Natural killer cell (primary cell): Measurements from ENCODE around the gene PM20D1. TPM values are rescaled to one million over a fixed set of nuclear protein-coding genes. Genes with fewer than 3 reads are reported as not detected.
"Not testable (repeated sequence)": the region's sequence is repeated elsewhere in the genome, so short reads cannot be mapped to it uniquely, and the experiment has no call there.

Experiments
- ATAC-seq, 3 donors: fragments of 150-1000 bp in 2 of 3; fragments of 200-7000 bp in 1 of 3; cut with Tn5 transposase; 1 replicate in 1 of 3; 2 replicates in 2 of 3; pipeline ENCODE4 v1.10.0; 2021; ENCODE audit warnings: mild to moderate bottlenecking in 2 of 3, moderate library complexity in 2 of 3
- DNase-seq, 2 donors: peaks; one replicate each; pipeline versions ENCODE4 v3.0.0 to v3.0.0-alpha.2; 2013 to 2021; ENCODE audit warnings: mixed read lengths in 1 of 2
- H3K27ac ChIP-seq: one replicate; pipeline ENCODE4 v1.5.1; 2013; ENCODE audit warnings: mild to moderate bottlenecking, low read length
- H3K27me3 ChIP-seq: one replicate; pipeline ENCODE4 v1.6.1; 2013; ENCODE audit warnings: low read length; ENCODE audit not compliant: control insufficient read depth, insufficient read depth
- H3K36me3 ChIP-seq: one replicate; pipeline ENCODE4 v1.6.1; 2013; ENCODE audit warnings: low read length; ENCODE audit not compliant: control insufficient read depth, insufficient read depth
- H3K4me1 ChIP-seq: one replicate; pipeline ENCODE4 v1.6.1; 2013; ENCODE audit warnings: low read length; ENCODE audit not compliant: control insufficient read depth, insufficient read depth
- H3K4me3 ChIP-seq: one replicate; pipeline ENCODE4 v1.5.1; 2013; ENCODE audit warnings: low read length
- H3K9me3 ChIP-seq: one replicate; pipeline ENCODE4 v1.6.1; 2013; ENCODE audit warnings: low read length; ENCODE audit not compliant: control insufficient read depth, insufficient read depth
- H3K27ac Mint-ChIP-seq, 2 donors: one replicate each; pipeline ENCODE4 v1.8.0; 2022; ENCODE audit warnings: mild to moderate bottlenecking in 2 of 2, mixed read lengths in 2 of 2, moderate library complexity in 1 of 2
- H3K27me3 Mint-ChIP-seq, 2 donors: one replicate each; pipeline ENCODE4 v1.8.0; 2022; ENCODE audit warnings: low read depth in 2 of 2, mixed read lengths in 2 of 2
- H3K36me3 Mint-ChIP-seq: one replicate; pipeline ENCODE4 v1.8.0; 2022; ENCODE audit warnings: mixed read lengths
- H3K4me1 Mint-ChIP-seq, 2 donors: one replicate each; pipeline ENCODE4 v1.8.0; 2022; ENCODE audit warnings: mixed read lengths in 2 of 2
- H3K4me3 Mint-ChIP-seq: one replicate; pipeline ENCODE4 v1.8.0; 2022; ENCODE audit warnings: mild to moderate bottlenecking, moderate library complexity, mixed read lengths
- H3K9me3 Mint-ChIP-seq, 2 donors: one replicate each; pipeline ENCODE4 v1.8.0; 2022; ENCODE audit warnings: mixed read lengths in 2 of 2
- CTCF ChIP-seq: fragments of 200-600 bp; IDR thresholded peaks from one replicate; pipeline ENCODE4 v1.8.0; 2022; ENCODE audit warnings: antibody characterized with exemption
- WGBS: methylation state at CpG from one replicate; pipeline ENCODE4 v1.1.7; 2013; ENCODE audit warnings: missing lambda C conversion rate; ENCODE audit not compliant: insufficient coverage; 5-methylcytosine and 5-hydroxymethylcytosine counted together
- intact Hi-C: fragments of 100-400 bp; cut with micrococcal nuclease; formaldehyde crosslinking; loops from one replicate; pipeline ENCODE4 v1.14.2; 2022
- total RNA-seq, 4 donors: library from RNA; stranded (reverse); fragments of 120-200 nt in 1 of 4; gene quantifications; one replicate each; pipeline versions ENCODE4 v1.2.3 to v1.2.4, GENCODE V29; 2013 to 2022

Gene PM20D1
- total RNA-seq, 3 donors from 2014 or later (not counting 1 experiment from before 2014, with no cell fraction given): 1.1 to 1.6 TPM; not detected in 1

GRCh38 chr1:205826016-205826806 lies 23.7 kb downstream of the PM20D1 start:
- H3K9me3 ChIP-seq: no peaks in the 10 kb centered on the region
- Mint-ChIP-seq H3K27me3 (peaks cover 9 to 11% of the 10 kb centered on the region in 2 donors), H3K4me3 (no peak overlapping the region), H3K36me3 (no peaks in the 10 kb centered on the region), H3K4me1 (peaks cover 14% of the 10 kb centered on the region in 2 donors), H3K9me3 (no peaks in the 10 kb centered on the region), H3K27ac (no peak overlapping the region)
- no peaks in the 10 kb centered on the region for H3K36me3 ChIP-seq
- ATAC-seq (no peak), DNase-seq (no peak)
- H3K27me3 ChIP-seq: no peaks in the 10 kb centered on the region
- TF ChIP-seq CTCF: no peak
- intact Hi-C loops: no loop called here
- H3K4me1 ChIP-seq: peaks cover 11% of the 10 kb centered on the region
- WGBS: 91% methylated on average over 8 of the region's 8 CpGs
- H3K4me3 ChIP-seq: no peak overlapping the region
- H3K27ac ChIP-seq: no peak overlapping the region

- intact Hi-C loops: no loop called here
- DNase-seq (peak in 1 of 2 donors; percentile 22), ATAC-seq (peak in 1 of 3 donors; percentile 41)
- Histone ChIP-seq H3K4me3 (no peak overlapping the region), H3K36me3 (no peaks in the 10 kb centered on the region), H3K27me3 (no peaks in the 10 kb centered on the region), H3K27ac (no peak overlapping the region), H3K9me3 (no peaks in the 10 kb centered on the region), H3K4me1 (peaks cover 11% of the 10 kb centered on the region)
- Mint-ChIP-seq H3K36me3 (no peaks in the 10 kb centered on the region), H3K9me3 (no peaks in the 10 kb centered on the region), H3K4me1 (peaks cover 14% of the 10 kb centered on the region in 2 donors), H3K27ac (no peak overlapping the region), H3K4me3 (no peak overlapping the region), H3K27me3 (peaks cover 9 to 11% of the 10 kb centered on the region in 2 donors)
- 82% methylated on average over 5 of the region's 5 CpGs for WGBS
- TF ChIP-seq CTCF: no peak
These were observed 25.8 kb downstream of the PM20D1 start for GRCh38 chr1:205824180-205824579.

GRCh38 chr1:205823260-205823659 lies 26.7 kb downstream of the PM20D1 start:
- H3K9me3 Mint-ChIP-seq, H3K27ac ChIP-seq, DNase-seq, H3K36me3 Mint-ChIP-seq, H3K4me3 ChIP-seq, H3K4me3 Mint-ChIP-seq, ATAC-seq, H3K36me3 ChIP-seq, H3K9me3 ChIP-seq, H3K27me3 ChIP-seq, intact Hi-C loops: not testable (repeated sequence)
- H3K4me1 Mint-ChIP-seq: peaks cover 14% of the 10 kb centered on the region in 2 donors
- H3K27me3 Mint-ChIP-seq: peaks cover 9 to 11% of the 10 kb centered on the region in 2 donors
- H3K4me1 ChIP-seq: peaks cover 11% of the 10 kb centered on the region
- peak overlapping the region in 1 of 2 donors; percentile 1 for H3K27ac Mint-ChIP-seq
- WGBS: 40% methylated on average over 1 of the region's 2 CpGs

GRCh38 chr1:205822397-205822796 lies 27.5 kb downstream of the PM20D1 start:
- H3K27me3 Mint-ChIP-seq: peaks cover 7 to 9% of the 10 kb centered on the region in 2 donors
- H3K27ac Mint-ChIP-seq: no peak overlapping the region
- no peaks in the 10 kb centered on the region for H3K9me3 Mint-ChIP-seq
- H3K36me3 Mint-ChIP-seq: no peaks in the 10 kb centered on the region
- peaks cover 14% of the 10 kb centered on the region in 2 donors for H3K4me1 Mint-ChIP-seq
- no peak overlapping the region for H3K4me3 Mint-ChIP-seq
- WGBS: no CpG with 5 or more reads among the region's 2 CpGs
- intact Hi-C loops: no loop called here
- Histone ChIP-seq H3K9me3 (no peaks in the 10 kb centered on the region), H3K4me1 (peaks cover 11% of the 10 kb centered on the region), H3K36me3 (no peaks in the 10 kb centered on the region), H3K4me3 (no peak overlapping the region), H3K27me3 (no peaks in the 10 kb centered on the region), H3K27ac (no peak overlapping the region)
- no peak for DNase-seq
- TF ChIP-seq CTCF: no peak
- no peak for ATAC-seq
